ENCODE results near the gene FAM89B. TPM values are rescaled to one million over a fixed set of nuclear protein-coding genes. Genes with fewer than 3 reads are reported as not detected.
A peak's percentile ranks its signal among the peaks of the same experiment; 100 is the strongest.

The FAM89B gene
- total RNA-seq, 2 experiments from 2014 or later: 45.6 to 48.0 TPM

- no peaks in the 10 kb centered on the region for H3K9me3 Mint-ChIP-seq
- peak overlapping the region; percentile 44 for H3K4me3 Mint-ChIP-seq
- H3K27ac Mint-ChIP-seq: peak overlapping the region; percentile 95
- ChIA-PET CTCF (interaction anchor here (0.6 to 5.6 kb wide), 24 partner anchors 7 to 1582 kb away, joined by 3 to 60 read pairs (median 4); partner anchors contain the start of genes EHBP1L1, FAM89B, KCNK7 and MAP3K11), POLR2A (interaction anchor here (0.8 to 8.9 kb wide), 20 partner anchors 9 to 201 kb away, joined by 3 to 96 read pairs (median 4); partner anchors contain the start of genes EHBP1L1, FAM89B, FRMD8 and MALAT1)
- peaks cover 43% of the 10 kb centered on the region for H3K4me1 Mint-ChIP-seq
- H3K36me3 Mint-ChIP-seq (ENCODE audit: low read depth): peaks cover 41% of the 10 kb centered on the region
- H3K27me3 Mint-ChIP-seq: no peaks in the 10 kb centered on the region
- peak; percentile 83 for DNase-seq
Observed at GRCh38 chr11:65588199-65589054, 16.1 kb downstream of the FAM89B start.

- Mint-ChIP-seq H3K9me3 (no peaks in the 10 kb centered on the region), H3K4me3 (no peak overlapping the region), H3K27ac (peak overlapping the region; percentile 52), H3K27me3 (no peaks in the 10 kb centered on the region), H3K4me1 (peaks cover 44% of the 10 kb centered on the region), H3K36me3 (ENCODE audit: low read depth) (peaks cover 33% of the 10 kb centered on the region)
- ChIA-PET POLR2A (interaction anchor here (1.1 to 8.9 kb wide), 9 partner anchors 13 to 82 kb away, joined by 3 to 96 read pairs (median 9); partner anchors contain the start of genes EHBP1L1, FAM89B, MAP3K11 and PCNX3), CTCF (interaction anchor here (0.6 to 5.6 kb wide), 9 partner anchors 12 to 225 kb away, joined by 3 to 60 read pairs (median 12); partner anchors contain the start of genes EHBP1L1, FAM89B, MAP3K11 and PCNX3)
- DNase-seq: no peak
Observed at GRCh38 chr11:65589444-65590239, 17.3 kb downstream of the FAM89B start.

GRCh38 chr11:65590240-65590738 lies 18.0 kb downstream of the FAM89B start:
- CTCF ChIA-PET: interaction anchor here (1.2 to 5.6 kb wide), 3 partner anchors 13 to 49 kb away, joined by 12 to 60 read pairs (median 45); partner anchors contain the start of genes EHBP1L1, FAM89B and ZNRD2
- H3K27ac Mint-ChIP-seq: peak overlapping the region; percentile 40
- H3K4me3 Mint-ChIP-seq: no peak overlapping the region
- DNase-seq: no peak
- no peaks in the 10 kb centered on the region for H3K9me3 Mint-ChIP-seq
- peaks cover 50% of the 10 kb centered on the region for H3K4me1 Mint-ChIP-seq
- no peaks in the 10 kb centered on the region for H3K27me3 Mint-ChIP-seq
- peaks cover 35% of the 10 kb centered on the region for H3K36me3 Mint-ChIP-seq (ENCODE audit: low read depth)
- POLR2A ChIA-PET: interaction anchor here (1.1 to 8.9 kb wide), 3 partner anchors 13 to 23 kb away, joined by 5 to 96 read pairs (median 65); partner anchors contain the start of genes EHBP1L1, FAM89B and ZNRD2

- Mint-ChIP-seq H3K4me1 (peaks cover 49% of the 10 kb centered on the region), H3K4me3 (no peak overlapping the region), H3K27ac (no peak overlapping the region), H3K9me3 (no peaks in the 10 kb centered on the region), H3K27me3 (no peaks in the 10 kb centered on the region), H3K36me3 (ENCODE audit: low read depth) (peaks cover 27% of the 10 kb centered on the region)
- DNase-seq: no peak
- POLR2A ChIA-PET: interaction anchor here (1.2 to 8.9 kb wide), 6 partner anchors 17 to 90 kb away, joined by 3 to 65 read pairs (median 11); partner anchors contain the start of genes EHBP1L1, FAM89B, MAP3K11 and PCNX3
- CTCF ChIA-PET: interaction anchor here (0.9 to 3.0 kb wide), 8 partner anchors 15 to 51 kb away, joined by 3 to 37 read pairs (median 12); partner anchors contain the start of genes EHBP1L1, FAM89B, SIPA1 and ZNRD2
Observed at GRCh38 chr11:65591939-65592857, 19.9 kb downstream of the FAM89B start.

GRCh38 chr11:65592858-65593517 lies 20.6 kb downstream of the FAM89B start:
- DNase-seq: no peak
- peaks cover 41% of the 10 kb centered on the region for H3K4me1 Mint-ChIP-seq
- H3K36me3 Mint-ChIP-seq (ENCODE audit: low read depth): peaks cover 33% of the 10 kb centered on the region
- ChIA-PET CTCF (interaction anchor here (1.0 to 3.0 kb wide), 15 partner anchors 10 to 243 kb away, joined by 3 to 37 read pairs (median 8); partner anchors contain the start of genes EHBP1L1, FAM89B, MAP3K11 and PCNX3), POLR2A (interaction anchor here (0.7 to 8.9 kb wide), 9 partner anchors 10 to 52 kb away, joined by 3 to 65 read pairs (median 10); partner anchors contain the start of genes EHBP1L1, FAM89B, MAP3K11 and PCNX3)
- no peaks in the 10 kb centered on the region for H3K9me3 Mint-ChIP-seq
- H3K4me3 Mint-ChIP-seq: no peak overlapping the region
- no peak overlapping the region for H3K27ac Mint-ChIP-seq
- no peaks in the 10 kb centered on the region for H3K27me3 Mint-ChIP-seq

GRCh38 chr11:65593518-65594414 lies 21.4 kb downstream of the FAM89B start:
- Mint-ChIP-seq H3K4me1 (peaks cover 33% of the 10 kb centered on the region), H3K27ac (peak overlapping the region; percentile 29), H3K36me3 (ENCODE audit: low read depth) (peaks cover 27% of the 10 kb centered on the region), H3K27me3 (no peaks in the 10 kb centered on the region), H3K4me3 (no peak overlapping the region), H3K9me3 (no peaks in the 10 kb centered on the region)
- POLR2A ChIA-PET: interaction anchor here (0.7 to 5.4 kb wide), 11 partner anchors 10 to 53 kb away, joined by 3 to 42 read pairs (median 5); partner anchors contain the start of genes EHBP1L1, FAM89B, MAP3K11 and PCNX3
- DNase-seq: no peak
- CTCF ChIA-PET: interaction anchor here (0.6 to 3.0 kb wide), 23 partner anchors 9 to 623 kb away, joined by 3 to 37 read pairs (median 5); partner anchors contain the start of genes DPF2, EHBP1L1, FAM89B and MAP3K11

GRCh38 chr11:65595131-65595530 lies 22.8 kb downstream of the FAM89B start:
- ChIA-PET CTCF (interaction anchor here (1.3 to 3.0 kb wide), 6 partner anchors 8 to 43 kb away, joined by 5 to 29 read pairs (median 10); partner anchors contain the start of genes EHBP1L1, FAM89B, PCNX3 and ZNRD2), POLR2A (interaction anchor here (0.8 to 5.4 kb wide), 9 partner anchors 9 to 54 kb away, joined by 3 to 42 read pairs (median 8); partner anchors contain the start of genes EHBP1L1, FAM89B, MAP3K11 and PCNX3)
- no peak for DNase-seq
- H3K27ac Mint-ChIP-seq: peak overlapping the region; percentile 75
- H3K4me1 Mint-ChIP-seq: peaks cover 27% of the 10 kb centered on the region
- peaks cover 27% of the 10 kb centered on the region for H3K36me3 Mint-ChIP-seq (ENCODE audit: low read depth)
- no peaks in the 10 kb centered on the region for H3K9me3 Mint-ChIP-seq
- no peaks in the 10 kb centered on the region for H3K27me3 Mint-ChIP-seq
- H3K4me3 Mint-ChIP-seq: no peak overlapping the region

- H3K27me3 Mint-ChIP-seq: no peaks in the 10 kb centered on the region
- peaks cover 22% of the 10 kb centered on the region for H3K36me3 Mint-ChIP-seq (ENCODE audit: low read depth)
- DNase-seq: no peak
- ChIA-PET CTCF (interaction anchor here (0.7 to 3.0 kb wide), 7 partner anchors 9 to 790 kb away, joined by 3 to 12 read pairs (median 5); partner anchors contain the start of genes EHBP1L1 and PCNX3), POLR2A (interaction anchor here (0.8 to 5.4 kb wide), 10 partner anchors 9 to 53 kb away, joined by 3 to 42 read pairs (median 7); partner anchors contain the start of genes EHBP1L1, FAM89B, MAP3K11 and PCNX3)
- H3K4me1 Mint-ChIP-seq: peaks cover 27% of the 10 kb centered on the region
- H3K9me3 Mint-ChIP-seq: no peaks in the 10 kb centered on the region
- H3K27ac Mint-ChIP-seq: peak within 1 kb of the TSS; percentile 75
- no peak within 1 kb of the TSS for H3K4me3 Mint-ChIP-seq
Observed at GRCh38 chr11:65595543-65596281, 23.4 kb downstream of the FAM89B start, which contains the start of gene KCNK7. TSS of gene KCNK7 (minus strand) at chr11:65595800. CDS start at chr11:65595772, 28 bp downstream.

GRCh38 chr11:65596520-65596919 lies 24.2 kb downstream of the FAM89B start:
- Mint-ChIP-seq H3K36me3 (ENCODE audit: low read depth) (peaks cover 18% of the 10 kb centered on the region), H3K27ac (peak overlapping the region; percentile 58), H3K4me3 (no peak overlapping the region), H3K4me1 (peaks cover 27% of the 10 kb centered on the region), H3K27me3 (no peaks in the 10 kb centered on the region), H3K9me3 (no peaks in the 10 kb centered on the region)
- POLR2A ChIA-PET: interaction anchor here (1.3 to 5.4 kb wide), 7 partner anchors 8 to 36 kb away, joined by 4 to 42 read pairs (median 8); partner anchors contain the start of genes EHBP1L1, FAM89B, MAP3K11 and PCNX3
- DNase-seq: no peak
- CTCF ChIA-PET: interaction anchor here (1.1 to 1.3 kb wide), 2 partner anchors 9 to 56 kb away, joined by 3 to 7 read pairs; no protein-coding TSS in a partner anchor
